ENCODE results near the gene HBP1. TPM values are rescaled to one million over a fixed set of nuclear protein-coding genes. Genes with fewer than 3 reads are reported as not detected.
"Not testable (repeated sequence)": the region's sequence is repeated elsewhere in the genome, so short reads cannot be mapped to it uniquely, and the experiment has no call there.

The HBP1 gene
- total RNA-seq, 1 donor from 2014 or later = 111 TPM

DNA sequence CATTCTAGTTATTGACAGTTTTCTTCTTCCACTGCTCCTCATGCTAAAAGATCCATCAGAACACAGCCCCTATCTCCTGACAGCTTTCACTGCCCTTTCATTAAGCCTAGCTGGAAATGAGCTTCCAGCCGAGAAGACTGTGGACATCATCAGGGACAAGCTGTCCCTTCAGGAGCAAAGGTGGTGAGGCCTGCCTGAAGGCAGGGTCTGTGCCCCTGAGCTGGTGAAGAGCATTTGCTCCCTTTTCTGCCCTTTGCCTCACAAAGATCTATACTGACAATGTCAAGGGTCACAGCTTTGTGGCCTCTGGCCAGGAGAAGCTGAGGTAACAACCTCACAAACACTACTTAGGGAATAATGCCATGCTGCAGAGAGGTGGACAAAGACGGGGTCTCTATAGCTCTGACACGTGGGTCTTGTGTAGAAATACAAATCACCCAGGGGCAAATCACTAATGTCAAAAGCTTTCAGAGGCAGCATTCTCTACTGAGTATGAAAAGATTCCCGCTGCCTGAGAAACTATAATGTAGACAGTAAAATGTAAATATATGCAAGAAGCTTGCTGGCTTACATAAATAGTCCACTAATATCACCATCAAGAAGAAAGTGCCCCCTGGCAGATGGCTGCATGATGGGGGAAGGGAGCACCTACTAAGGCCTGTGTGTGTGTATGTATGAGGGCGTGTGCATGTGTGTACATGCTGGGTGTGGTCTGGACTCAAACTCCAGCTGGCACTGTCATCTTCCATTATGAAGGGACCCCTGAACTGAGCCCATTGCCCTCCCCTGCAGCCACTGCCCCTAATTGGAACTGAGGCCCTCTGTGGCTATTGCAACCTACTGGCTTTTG, 55.8 kb downstream of the HBP1 start:
- no peak for DNase-seq (ENCODE audit: low read depth, low spot score)

DNA sequence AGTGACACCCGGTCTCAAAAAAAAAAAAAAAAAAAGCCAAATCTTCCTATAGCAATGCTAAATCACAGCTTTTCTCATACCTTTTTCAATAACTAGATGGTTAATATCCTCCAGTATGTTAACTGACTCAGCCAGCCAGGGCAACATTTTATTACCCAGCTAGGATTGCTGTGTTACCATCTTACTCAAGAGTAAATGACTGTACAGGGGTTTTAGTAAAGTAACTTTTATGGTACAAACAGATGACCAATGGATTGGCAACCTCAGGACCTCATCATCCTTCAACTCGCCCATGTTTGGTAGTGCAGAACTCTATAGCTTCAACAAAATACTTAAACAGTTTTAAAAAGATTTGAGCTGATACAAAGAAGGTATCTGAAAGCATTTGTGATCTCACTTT, 59.5 kb downstream of the HBP1 start:
- DNase-seq (ENCODE audit: low read depth, low spot score) = no peak

DNA sequence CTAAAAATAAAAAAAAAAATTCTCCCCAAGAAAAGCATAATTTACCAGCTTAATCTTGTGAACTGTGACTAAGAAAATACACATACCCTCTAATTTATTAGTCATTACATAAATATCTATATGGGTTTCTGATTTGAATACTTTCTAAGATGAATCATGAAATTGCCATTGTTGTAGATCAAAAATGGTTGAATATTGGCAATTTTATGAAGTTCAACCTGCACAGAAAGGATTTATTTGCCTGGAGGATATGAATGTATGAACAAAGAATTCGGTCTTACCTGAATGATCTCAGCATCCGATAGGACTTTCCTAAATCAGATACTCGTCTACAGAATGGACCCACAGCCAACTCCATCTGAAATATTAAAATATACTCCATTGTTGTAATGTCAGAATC, 61.5 kb downstream of the HBP1 start:
- no peak for DNase-seq (ENCODE audit: low read depth, low spot score)

DNA sequence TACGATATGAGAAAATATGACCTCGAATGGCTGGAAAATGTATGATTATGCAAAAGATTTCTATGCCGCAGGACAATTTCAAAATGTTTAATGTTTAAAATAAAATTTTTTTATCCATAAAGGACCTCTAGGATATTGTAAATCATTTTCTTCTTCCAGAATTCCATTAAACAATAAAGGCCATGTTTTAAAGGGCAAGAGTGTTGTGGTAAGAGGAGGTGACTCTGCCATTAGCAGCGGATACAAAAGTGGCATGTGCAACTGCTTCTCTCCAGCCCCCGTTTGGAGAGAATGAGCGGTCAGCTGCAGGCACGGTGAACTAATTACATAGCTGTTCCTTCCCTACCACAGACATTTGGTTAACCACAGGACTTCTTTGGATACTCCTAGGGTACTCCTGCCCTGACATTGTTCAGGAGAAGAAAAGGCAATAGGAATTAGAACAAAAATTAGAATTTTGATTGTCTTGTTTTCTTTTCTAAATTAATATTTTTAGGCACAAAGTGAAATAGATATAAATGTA, 63.8 kb downstream of the HBP1 start:
- no peak for DNase-seq (ENCODE audit: low read depth, low spot score)

DNA sequence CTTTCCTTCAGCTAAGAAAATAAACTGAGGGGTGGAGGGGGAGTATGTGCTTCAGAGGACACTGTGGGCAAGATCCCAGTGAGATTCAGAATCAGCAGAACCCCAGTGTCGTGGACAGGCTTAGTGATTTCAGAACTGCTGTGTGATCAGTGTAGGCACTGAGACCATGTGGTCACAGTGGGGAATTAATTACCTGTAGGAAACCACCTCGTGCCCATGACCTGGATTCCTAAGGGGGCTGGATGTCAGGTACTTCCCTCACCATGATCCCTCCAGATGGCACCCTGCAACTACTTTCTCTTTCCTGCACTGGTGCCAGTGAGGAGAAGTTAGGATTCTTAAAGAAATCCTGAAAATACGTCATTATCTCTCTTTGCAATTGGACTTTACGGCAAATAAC, 64.4 kb downstream of the HBP1 start:
- DNase-seq (ENCODE audit: low read depth, low spot score) = no peak

DNA sequence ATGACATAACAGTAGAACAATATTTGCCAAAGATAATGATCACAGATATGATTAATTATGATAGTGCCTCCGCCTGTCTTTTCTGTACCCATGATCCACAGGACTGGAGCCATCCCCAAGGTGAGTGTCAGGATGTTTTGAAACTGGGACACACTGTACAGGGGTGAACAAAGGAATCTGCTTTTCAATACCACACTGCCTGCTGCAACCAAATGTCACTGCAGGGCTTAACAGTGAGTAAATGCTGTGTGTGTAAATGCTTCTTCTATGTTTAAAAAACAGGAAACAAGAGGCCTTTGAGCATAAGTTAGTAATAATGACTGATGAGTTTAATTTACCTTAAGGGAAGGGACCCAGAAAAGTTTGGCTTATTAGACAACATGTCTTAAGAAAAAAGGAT, 65.2 kb downstream of the HBP1 start:
- DNase-seq (ENCODE audit: low read depth, low spot score) = no peak

DNA sequence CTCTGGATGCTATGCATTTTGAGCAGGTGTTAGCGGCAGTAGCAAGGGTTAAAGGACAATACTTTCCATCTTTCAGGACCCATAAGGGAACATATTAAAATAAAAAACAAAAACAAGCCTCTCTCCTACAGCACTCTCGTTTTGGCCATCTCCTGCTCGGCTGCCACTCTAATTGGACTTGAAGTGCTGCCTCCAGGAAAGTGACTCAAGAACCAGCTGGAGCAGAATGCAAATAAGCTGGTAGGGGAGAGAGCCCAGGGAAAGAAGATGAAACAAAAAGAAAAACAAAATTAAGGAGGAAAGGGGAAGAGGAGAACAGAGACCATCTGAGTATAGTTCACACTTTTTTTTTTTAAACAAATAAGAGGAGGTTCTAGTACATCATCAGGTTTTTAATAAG, 65.6 kb downstream of the HBP1 start:
- DNase-seq (ENCODE audit: low read depth, low spot score) = no peak

DNA sequence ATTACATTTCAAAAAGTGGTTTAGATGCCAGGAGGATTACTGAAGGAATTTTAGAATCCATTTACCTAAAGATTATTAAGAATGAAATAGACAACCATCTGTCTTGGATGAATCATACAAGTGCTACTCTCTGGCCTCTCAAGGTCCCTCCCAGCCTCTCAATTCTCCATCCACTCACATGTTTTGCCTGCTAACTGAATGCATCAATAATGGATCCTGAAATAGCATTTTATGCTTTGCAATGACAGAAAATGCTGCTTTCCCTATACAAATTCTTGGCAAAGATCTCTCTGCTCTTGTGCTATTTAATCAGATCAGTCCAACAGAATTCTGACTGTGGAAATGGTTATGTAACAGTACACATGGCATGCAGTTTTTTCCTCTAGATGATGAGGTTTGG, 68.1 kb downstream of the HBP1 start:
- DNase-seq (ENCODE audit: low read depth, low spot score) = no peak

DNA sequence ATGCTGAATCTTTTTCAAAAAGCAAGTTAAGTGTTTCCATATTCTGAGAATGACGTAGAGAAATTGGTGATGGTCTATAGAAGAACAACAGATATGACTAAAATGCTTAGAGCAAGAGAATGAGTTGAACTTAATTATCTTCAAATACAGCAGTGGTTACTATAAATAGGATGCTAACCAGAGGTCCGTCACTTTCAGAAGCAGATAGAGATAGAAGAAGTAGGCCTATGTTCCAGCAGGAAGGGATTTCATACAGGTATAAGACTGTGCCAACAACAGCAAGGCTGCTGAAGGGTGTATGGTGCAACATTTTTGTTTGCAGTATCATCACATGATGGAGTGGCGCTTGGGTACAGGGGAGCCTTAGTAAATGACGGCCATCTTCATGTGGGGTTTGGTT, 68.6 kb downstream of the HBP1 start:
- no peak for DNase-seq (ENCODE audit: low read depth, low spot score)

DNA sequence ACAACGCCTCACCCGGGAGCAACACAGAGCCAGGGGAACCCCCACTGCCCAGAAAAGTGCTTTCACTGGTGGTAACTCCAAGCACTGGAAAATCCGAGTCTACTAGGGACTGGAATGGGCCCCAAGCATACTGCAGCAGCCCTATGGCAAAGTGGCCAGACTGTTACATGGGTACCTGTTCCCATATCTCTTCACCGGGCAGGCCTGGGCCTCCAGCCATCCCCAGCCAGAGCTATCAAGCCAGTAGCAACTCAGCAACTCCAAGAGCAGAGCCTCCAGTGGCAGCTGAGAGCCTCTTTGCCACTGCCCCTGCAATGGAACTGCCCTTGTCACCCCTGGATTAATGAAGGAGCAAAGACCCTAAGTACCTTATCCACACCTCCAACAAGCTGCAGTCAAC, 73.5 kb downstream of the HBP1 start:
- DNase-seq (ENCODE audit: low read depth, low spot score) = no peak

DNA sequence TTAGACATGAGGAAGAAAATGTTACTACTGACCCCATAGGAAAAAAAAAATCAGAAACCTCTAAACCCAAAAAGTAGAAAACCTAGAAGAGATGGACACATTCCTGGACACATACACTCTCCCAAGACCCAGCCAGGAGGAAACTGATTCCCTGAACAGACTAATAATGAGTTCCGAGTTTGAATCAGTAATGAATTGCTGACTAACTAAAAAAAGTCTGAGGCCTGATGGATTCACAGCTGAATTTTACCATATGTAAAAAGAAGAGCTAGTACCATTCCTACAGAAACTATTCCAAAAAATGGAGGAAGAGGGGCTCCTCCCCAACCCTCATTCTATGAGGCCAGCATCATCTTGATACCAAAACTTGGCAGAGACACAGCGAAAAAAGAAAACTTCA, 75.8 kb downstream of the HBP1 start:
- no peak for DNase-seq (ENCODE audit: low read depth, low spot score)

DNA sequence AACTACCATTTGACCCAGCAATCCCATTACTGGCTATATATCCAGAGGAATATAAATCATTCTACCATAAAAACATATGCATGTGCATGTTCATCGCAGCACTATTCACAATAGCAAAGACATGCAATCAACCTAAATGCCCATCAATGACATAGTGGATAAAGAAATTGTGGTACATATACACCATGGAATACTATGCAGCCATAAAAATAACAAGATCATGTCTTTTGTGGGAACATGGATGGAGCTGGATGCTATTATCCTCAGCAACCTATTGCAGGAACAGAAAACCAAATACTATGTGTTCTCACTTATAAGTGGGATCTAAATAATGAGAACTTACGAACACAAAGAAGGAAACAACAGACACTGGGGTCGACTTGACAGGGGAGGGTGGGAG, 78.0 kb downstream of the HBP1 start:
- DNase-seq (ENCODE audit: low read depth, low spot score) = not testable (repeated sequence)

DNA sequence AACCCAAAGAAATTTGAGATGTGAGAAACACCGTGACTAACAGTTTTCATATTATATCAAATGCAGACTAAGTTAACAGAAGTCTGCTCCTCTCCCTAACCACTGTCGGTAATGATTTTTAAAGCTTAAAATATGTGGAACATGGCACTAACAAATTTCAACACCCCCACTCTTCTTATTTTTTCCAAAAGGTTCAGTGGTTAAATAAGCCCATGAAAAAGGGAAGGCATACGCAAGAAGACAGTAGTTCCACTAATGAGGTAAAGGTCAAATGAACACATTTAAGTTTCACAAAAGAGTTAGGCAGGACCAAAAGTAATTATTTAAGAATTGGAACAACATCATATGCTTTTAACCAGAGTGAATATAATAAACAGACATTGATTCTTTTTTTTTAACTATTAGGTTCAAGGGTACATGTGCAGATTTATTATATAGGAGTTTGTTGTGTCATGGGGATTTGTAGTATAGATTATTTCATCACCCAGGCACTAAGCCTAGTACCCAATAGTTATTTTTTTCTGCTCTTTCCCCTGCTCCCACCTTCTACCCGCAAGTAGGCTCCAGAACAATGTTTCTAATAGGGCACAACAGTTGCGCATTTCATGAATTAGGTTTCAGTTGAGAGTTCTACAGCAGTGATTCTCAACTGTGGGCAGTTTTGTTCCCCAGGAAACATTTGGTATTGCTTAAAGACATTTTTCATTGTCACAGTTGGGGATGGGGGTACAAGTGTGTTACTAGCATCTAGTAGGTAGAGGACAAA, 79.9 kb downstream of the HBP1 start:
- DNase-seq (ENCODE audit: low read depth, low spot score) = no peak

DNA sequence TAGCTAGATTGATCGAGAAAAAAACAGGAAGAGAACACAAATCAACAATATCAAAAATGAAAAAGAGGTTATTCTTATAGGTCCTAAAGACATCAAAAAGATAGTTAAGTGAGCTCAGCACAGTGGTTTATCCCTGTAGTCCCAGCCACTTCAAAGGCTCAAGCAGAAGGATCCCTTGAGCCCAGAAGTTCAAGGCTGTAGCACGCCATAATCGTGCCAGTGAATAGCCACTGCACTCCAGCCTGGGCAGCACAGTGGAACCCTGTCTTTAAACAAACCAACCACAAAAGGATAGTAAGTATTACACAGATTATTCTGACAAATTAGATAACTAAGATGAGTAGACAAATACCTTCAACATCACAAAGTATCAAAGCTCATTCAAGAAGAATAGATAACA, 83.2 kb downstream of the HBP1 start:
- no peak for DNase-seq (ENCODE audit: low read depth, low spot score)

Other genes with a start within 250 kb of the HBP1 start
- 75.2 and 84.7 TPM in 2 replicates for gene PRKAR2B, start 124.3 kb upstream of the HBP1 start, total RNA-seq